NCI-H345 treated with DMSO at 0.1 percent for 48 hours (cell line): ENCODE data around the gene RAC2.
A peak's percentile ranks its signal among the peaks of the same experiment; 100 is the strongest.
"Not testable (repeated sequence)": the region's sequence is repeated elsewhere in the genome, so short reads cannot be mapped to it uniquely, and the experiment has no call there.

Experiments used
- DNase-seq: peaks from one replicate; lab custom pipeline; 2025; ENCODE audit not compliant: unreplicated experiment; lab: John Stamatoyannopoulos, UW

The RAC2 gene

GRCh38 chr22:37206841-37207821 is 36.9 kb downstream of the RAC2 start:
- no peak for DNase-seq

DNA sequence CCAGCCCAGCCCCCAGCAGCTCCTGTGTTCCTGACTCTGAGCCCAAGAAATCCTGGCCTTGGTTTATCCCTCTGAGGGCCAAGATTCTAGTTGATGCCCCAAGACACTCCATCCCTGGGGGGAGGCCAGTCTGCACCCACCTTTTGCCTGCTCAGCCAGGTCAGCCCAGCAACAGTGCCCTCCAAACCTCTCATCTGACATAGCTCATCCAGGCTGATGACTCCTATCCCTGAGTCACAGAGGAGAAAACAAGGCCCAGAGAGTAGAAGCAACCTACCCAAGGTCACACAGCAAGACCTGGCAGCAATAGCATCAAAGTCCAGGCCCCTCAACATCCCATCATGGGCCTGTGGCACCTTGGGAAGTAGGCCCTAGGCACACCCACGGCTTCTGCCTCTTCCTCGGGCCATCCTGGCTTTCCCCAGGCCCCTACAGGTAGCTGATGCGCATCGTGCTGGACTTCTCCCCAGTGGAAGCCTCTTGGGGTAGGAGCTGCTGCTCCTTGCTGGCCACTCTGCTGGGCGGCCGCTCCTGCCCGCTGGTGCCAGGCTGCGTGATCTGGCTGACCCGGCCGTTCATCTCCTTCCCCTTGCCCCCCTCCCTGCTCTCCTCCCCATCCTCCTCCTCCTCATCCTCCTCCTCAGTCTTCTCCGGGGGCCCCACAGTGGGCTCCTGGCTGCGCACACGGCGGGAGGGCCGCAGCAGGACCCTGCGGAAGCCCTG is 37.8 kb downstream of the RAC2 start:
- no peak for DNase-seq

- no peak for DNase-seq
Measured at GRCh38 chr22:37205046-37205445, 39.0 kb downstream of the RAC2 start.

- no peak for DNase-seq
Measured at GRCh38 chr22:37204045-37204655, 39.9 kb downstream of the RAC2 start.

DNA sequence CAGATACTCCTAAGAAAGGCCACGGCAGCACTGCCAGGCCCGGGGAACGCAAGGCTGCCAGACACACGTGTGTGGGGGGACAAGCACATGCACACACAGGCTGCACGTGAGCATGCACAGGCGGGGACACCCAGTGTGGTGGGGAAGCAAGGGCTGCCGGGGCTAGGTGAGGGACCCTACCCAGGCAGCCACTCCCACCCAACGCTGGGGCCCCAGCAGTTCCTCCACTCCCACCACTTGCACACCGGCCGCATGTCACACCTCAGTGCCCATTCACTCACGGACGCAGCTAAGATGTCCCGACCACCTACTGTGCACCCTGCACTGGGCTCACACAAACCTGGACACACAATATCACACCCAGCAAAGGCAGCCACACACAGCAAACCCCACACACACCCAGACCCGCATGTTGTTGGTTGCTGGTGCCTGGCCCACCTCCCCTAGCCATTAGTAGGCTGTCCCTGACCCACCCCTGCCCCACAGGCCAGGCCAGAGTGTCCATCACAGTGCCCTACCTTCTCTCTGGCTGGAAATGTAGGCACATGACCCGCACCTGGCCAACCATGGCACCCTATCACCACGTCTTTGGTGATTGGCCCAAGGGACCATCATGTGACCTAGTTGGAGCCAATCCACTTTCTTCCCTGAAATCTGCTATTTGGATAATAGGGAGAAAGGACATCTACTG is 40.6 kb downstream of the RAC2 start:
- no peak for DNase-seq

- no peak for DNase-seq
Measured at GRCh38 chr22:37202716-37203115, 41.4 kb downstream of the RAC2 start.

DNA sequence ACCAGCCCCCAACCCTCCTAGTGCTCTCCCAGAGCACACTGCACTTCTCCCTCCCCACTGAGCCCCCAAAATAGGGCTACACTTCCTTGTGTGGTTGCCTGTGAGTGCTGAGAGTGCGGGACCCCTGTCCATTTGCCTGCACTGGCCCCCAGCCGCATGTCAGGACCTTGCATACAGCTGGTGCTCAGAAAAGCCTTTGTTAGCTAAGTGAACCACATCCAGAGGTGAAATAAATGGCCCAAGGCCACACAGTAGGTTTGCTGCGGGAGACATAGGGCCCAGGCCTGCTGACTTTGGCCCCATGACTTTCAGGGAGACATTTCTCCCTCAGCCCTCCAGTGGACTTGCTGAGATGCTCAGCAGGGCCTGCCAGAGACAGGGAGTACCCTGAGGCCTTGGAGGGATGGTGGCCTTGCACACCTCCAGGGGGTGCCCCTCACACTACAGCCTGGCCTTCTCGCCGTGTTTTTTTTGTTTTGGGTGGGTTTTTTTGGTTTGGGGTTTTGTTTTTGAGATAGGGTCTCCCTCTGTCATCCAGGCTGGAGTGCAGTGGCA is 42.0 kb downstream of the RAC2 start:
- DNase-seq = no peak

DNA sequence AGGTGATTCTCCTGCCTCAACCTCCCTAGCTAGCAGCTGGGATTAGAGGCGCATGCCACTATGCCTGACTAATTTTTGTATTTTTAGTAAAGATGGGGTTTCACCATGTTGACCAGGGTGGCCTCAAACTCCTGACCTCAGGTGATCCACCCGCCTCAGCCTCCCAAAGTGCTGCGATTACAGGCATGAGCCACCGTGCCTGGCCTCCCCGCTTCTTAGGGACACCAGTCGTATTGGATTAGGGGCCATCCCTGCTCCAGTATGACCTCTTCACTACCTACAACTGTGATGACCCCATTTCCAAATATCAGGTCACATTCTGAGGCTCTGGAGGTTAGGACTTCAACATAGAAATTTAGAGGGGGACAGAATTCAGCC is 42.6 kb downstream of the RAC2 start:
- DNase-seq = not testable (repeated sequence)

GRCh38 chr22:37199760-37200108 is 44.3 kb downstream of the RAC2 start:
- DNase-seq = no peak

- DNase-seq = peak; percentile 86
Measured at GRCh38 chr22:37199103-37199759, 44.8 kb downstream of the RAC2 start.

DNA sequence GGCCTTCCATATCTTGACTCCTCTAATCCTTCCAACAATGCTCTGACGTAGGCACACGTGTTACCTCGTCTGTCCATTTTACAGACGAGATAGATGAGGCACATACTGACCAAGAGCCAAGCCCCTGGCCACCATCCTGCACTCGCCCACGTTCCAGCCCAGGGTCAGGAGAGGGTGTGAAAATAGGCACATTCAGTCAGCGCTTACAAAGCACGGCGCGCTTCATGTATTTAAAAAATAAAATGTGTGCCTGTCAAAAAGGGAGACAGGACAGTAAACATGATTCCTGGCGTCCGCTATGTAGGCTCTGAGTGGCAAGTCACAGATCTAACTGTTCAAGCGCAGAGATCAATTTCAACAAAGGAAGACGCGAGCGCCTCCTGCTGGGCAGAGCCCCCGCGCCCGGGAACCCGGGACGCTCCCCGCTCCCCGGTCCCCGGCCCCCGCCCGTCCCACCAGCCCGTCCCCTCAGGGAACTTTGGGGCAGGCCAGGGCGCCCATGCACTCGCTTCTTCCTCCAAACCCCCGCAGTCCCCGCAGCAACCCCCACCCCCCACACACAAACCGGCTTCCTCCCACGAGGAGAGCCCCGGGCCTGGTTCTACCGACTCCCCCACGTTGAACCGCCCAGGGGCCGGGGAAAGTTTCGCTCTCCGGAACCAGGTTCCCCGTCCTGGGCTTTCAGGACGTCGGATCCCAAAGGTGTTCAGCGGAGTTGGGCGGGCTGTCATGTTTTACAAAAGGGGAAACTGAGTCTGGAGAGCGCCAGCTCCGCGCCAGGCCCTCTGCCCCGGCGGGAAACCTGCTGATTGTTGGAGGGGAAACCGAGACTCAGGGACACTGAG is 45.6 kb downstream of the RAC2 start:
- peak; percentile 12 for DNase-seq

GRCh38 chr22:37197451-37198257 is 46.4 kb downstream of the RAC2 start:
- no peak for DNase-seq

DNA sequence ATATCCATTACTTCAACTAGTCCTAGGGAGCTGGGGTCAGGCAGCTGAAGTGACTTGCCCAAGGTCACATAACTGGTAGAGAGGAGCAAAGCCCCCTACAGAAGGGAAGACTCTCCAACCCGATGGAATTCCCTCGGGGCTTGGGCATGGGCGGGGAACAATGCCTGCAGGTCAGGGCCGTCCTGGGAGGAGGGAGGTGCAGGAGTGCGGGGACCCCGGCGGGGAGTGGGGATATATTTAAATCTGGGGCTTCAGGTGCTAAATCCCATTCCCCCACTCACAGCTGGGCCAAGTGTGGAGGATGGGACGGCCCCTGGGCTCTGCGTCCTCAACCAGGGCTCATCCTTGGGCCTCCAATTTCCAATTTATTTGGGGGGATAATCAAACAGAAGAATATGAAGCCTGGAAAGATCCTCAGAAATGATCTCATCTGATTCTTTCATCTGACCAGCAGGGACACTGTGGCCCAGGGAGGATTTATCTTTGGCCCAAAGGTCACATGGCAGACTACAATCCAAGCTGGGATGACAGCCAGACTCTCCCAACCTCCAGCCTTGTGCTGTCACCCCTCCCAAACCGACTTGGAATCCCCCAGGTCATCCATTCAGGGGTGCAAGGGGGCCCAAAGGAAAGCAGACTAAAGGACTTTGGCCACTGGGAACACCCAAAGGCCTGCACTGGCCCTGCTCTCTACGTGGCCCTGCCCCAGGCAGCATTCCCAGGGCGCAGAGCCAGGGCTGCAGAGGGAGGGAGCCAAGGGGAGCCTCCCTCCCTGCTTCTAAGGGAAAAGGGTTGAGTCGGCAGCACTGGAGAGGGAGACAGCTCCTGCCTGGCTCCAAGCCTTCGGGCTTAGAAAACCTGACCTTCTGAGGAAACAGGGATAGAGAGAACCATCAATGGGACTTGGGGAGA is 47.3 kb downstream of the RAC2 start:
- no peak for DNase-seq

- DNase-seq = peak; percentile 2
Measured at GRCh38 chr22:37195921-37196320, 48.1 kb downstream of the RAC2 start.

DNA sequence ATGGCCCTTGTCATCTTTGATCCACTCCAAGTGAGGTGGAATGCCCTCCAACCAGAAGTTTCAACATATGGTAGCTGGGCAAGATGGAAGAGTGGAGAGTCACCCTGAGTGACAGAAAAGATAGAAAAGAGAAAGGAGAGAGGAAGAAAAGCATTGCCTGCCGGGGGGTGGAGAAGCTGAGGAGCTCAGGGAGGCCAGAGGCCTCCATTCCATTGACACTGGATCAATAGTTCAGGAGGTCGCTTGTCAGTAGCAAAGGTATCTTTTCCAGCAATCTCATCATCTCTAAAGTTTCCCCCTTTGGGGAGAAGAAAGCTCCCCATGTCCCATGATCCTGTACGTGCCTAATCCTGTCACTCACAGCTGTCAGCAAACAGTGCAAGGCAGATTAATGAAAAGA is 49.3 kb downstream of the RAC2 start:
- no peak for DNase-seq

DNA sequence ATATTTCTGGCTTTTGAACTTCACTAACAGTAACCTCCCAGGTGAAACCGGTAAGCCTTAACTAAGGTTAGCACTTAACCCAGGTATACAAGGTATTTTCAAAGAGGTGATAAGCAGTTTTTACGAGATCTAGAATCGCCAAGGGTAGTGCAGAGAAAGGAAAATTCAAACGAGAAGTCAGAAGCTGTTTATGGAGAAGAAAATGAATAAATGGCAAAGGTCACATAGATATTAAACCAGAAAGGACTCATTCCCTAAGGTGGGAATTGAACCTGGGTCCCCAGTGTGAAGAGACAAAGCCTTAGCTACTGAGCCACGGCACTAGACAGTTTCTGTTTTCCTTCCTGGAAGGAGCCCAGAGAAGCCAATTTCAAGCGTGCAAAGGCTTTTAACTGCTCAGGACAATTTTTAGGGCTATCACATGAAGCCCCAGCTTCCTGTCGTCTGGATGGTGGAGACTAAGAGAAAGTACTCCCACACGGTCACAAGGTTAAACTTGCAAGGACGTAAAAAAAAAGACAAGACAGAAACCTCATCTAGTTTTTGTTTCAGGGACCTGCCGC is 50.4 kb downstream of the RAC2 start:
- no peak for DNase-seq

GRCh38 chr22:37192741-37193140 is 51.3 kb downstream of the RAC2 start:
- no peak for DNase-seq
